DND-41 (cell line): ENCODE measurements around the gene DLG2.

Experiments
- ATAC-seq: fragments of 200-7000 bp; cut with Tn5 transposase; 3 replicates; pipeline ENCODE4 v1.9.1; 2021; ENCODE audit warnings: low read depth; ENCODE audit not compliant: insufficient read depth
- DNase-seq: peaks from one replicate; pipeline ENCODE4 v3.0.0-alpha.2; 2020
- H2AFZ ChIP-seq: 2 replicates; pipeline ENCODE4 v1.6.0; 2012; ENCODE audit warnings: low read depth, low read length
- H3K27ac ChIP-seq: 2 replicates; pipeline ENCODE4 v1.5.1; 2012; ENCODE audit warnings: low read length, inconsistent platforms
- H3K27me3 ChIP-seq: fragments of 200-600 bp; sonication (generic); 2 replicates; pipeline ENCODE4 v1.6.0; 2012; ENCODE audit warnings: low read length, mild to moderate bottlenecking, inconsistent platforms; ENCODE audit not compliant: insufficient read depth, poor library complexity
- H3K36me3 ChIP-seq: 2 replicates; pipeline ENCODE4 v1.5.1; 2012; ENCODE audit warnings: low read length, inconsistent platforms; ENCODE audit not compliant: insufficient read depth
- H3K4me1 ChIP-seq: 2 replicates; pipeline ENCODE4 v1.5.1; 2012; ENCODE audit warnings: mild to moderate bottlenecking, low read length; ENCODE audit not compliant: insufficient read depth
- H3K4me2 ChIP-seq: 2 replicates; pipeline ENCODE4 v1.6.0; 2012; ENCODE audit warnings: mild to moderate bottlenecking, moderate library complexity, low read length, inconsistent platforms; ENCODE audit not compliant: insufficient read depth
- H3K4me3 ChIP-seq, 2 experiments: fragments of 200-600 bp in 1 of 2; shearing (Covaris generic) in 1 of 2; 2 replicates each; pipeline ENCODE4 v1.5.1; 2012 to 2016; ENCODE audit warnings: inconsistent platforms in 2 of 2, low read length in 2 of 2, mild to moderate bottlenecking in 2 of 2, low read depth in 1 of 2, moderate library complexity in 1 of 2
- H3K79me2 ChIP-seq: 2 replicates; pipeline ENCODE4 v1.6.0; 2012; ENCODE audit warnings: low read length, inconsistent platforms; ENCODE audit not compliant: insufficient read depth
- H3K9ac ChIP-seq: 2 replicates; pipeline ENCODE4 v1.6.0; 2012; ENCODE audit warnings: low read depth, mild to moderate bottlenecking, inconsistent platforms, low read length, moderate library complexity
- H3K9me3 ChIP-seq: 2 replicates; pipeline ENCODE4 v1.5.1; 2012; ENCODE audit warnings: low read length, moderate library complexity, mild to moderate bottlenecking, inconsistent platforms; ENCODE audit not compliant: insufficient read depth, severe bottlenecking
- H4K20me1 ChIP-seq: 2 replicates; pipeline ENCODE4 v1.6.0; 2012; ENCODE audit warnings: low read length; ENCODE audit not compliant: insufficient read depth
- EZH2 ChIP-seq: IDR thresholded peaks from 3 replicates; pipeline ENCODE4 v1.6.1; 2012; ENCODE audit warnings: borderline replicate concordance, low read depth, mild to moderate bottlenecking, moderate library complexity, low read length, inconsistent platforms; ENCODE audit not compliant: severe bottlenecking
- TF ChIP-seq, protein P1 (sequence below): IDR thresholded peaks from 2 replicates; pipeline ENCODE4 v1.5.1; 2012; ENCODE audit warnings: borderline replicate concordance, low read length, moderate library complexity, mild to moderate bottlenecking; ENCODE audit not compliant: poor library complexity, severe bottlenecking; ENCODE audit errors: extremely low read depth

Gene DLG2

GRCh38 chr11:84673753-84674152 is 953.4 kb downstream of the DLG2 start:
- Histone ChIP-seq H3K4me3 (no peak overlapping the region), H3K4me1 (no peaks in the 10 kb centered on the region), H2AFZ (no peak overlapping the region), H3K79me2 (no peaks in the 10 kb centered on the region), H3K27ac (no peak overlapping the region), H3K27me3 (no peaks in the 10 kb centered on the region), H3K4me2 (no peak overlapping the region), H4K20me1 (no peaks in the 10 kb centered on the region), H3K9ac (no peak overlapping the region), H3K9me3 (no peaks in the 10 kb centered on the region), H3K36me3 (no peaks in the 10 kb centered on the region)
- ATAC-seq (no peak), DNase-seq (no peak)
- TF ChIP-seq, protein P1, sequence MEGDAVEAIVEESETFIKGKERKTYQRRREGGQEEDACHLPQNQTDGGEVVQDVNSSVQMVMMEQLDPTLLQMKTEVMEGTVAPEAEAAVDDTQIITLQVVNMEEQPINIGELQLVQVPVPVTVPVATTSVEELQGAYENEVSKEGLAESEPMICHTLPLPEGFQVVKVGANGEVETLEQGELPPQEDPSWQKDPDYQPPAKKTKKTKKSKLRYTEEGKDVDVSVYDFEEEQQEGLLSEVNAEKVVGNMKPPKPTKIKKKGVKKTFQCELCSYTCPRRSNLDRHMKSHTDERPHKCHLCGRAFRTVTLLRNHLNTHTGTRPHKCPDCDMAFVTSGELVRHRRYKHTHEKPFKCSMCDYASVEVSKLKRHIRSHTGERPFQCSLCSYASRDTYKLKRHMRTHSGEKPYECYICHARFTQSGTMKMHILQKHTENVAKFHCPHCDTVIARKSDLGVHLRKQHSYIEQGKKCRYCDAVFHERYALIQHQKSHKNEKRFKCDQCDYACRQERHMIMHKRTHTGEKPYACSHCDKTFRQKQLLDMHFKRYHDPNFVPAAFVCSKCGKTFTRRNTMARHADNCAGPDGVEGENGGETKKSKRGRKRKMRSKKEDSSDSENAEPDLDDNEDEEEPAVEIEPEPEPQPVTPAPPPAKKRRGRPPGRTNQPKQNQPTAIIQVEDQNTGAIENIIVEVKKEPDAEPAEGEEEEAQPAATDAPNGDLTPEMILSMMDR: no peak
- no peak for TF ChIP-seq EZH2

- ATAC-seq: no peak
- H2AFZ ChIP-seq: no peak overlapping the region
Measured at GRCh38 chr11:84671325-84671999, 955.7 kb downstream of the DLG2 start.

DNA sequence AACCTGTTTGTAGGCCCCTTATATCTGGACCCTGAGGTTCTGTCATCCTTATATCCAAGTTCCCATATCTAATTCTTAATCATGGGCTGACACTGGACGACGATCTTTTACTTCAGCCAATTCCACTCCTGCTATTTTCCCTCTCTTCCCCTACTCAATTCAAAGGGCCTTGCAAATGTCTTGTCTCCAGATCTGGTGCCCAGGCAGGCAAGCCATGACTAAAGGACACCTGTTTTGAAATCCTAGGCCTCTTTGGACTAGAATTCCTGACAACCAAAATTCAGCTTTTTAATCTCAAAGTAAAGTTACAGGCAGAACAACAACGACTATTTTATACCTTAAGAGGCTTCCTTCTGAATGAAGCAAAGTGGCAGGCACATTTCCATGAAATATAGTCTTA is 963.4 kb downstream of the DLG2 start:
- DNase-seq: no peak
- no peak overlapping the region for H3K4me3 ChIP-seq
- no peaks in the 10 kb centered on the region for H3K9me3 ChIP-seq
- H4K20me1 ChIP-seq: no peaks in the 10 kb centered on the region
- H3K27ac ChIP-seq: no peak overlapping the region
- no peak overlapping the region for H3K4me2 ChIP-seq
- no peak overlapping the region for H2AFZ ChIP-seq
- H3K36me3 ChIP-seq: no peaks in the 10 kb centered on the region
- no peak overlapping the region for H3K9ac ChIP-seq
- no peaks in the 10 kb centered on the region for H3K4me1 ChIP-seq
- H3K27me3 ChIP-seq: no peaks in the 10 kb centered on the region
- TF ChIP-seq EZH2: no peak
- TF ChIP-seq, protein P1: no peak
- no peaks in the 10 kb centered on the region for H3K79me2 ChIP-seq
- no peak for ATAC-seq

More at GRCh38 chr11:84671325-84671999, 955.7 kb downstream of the DLG2 start:
- no peak overlapping the region for H3K4me2 ChIP-seq
- no peak for TF ChIP-seq EZH2
- TF ChIP-seq, protein P1: no peak
- no peaks in the 10 kb centered on the region for H3K27me3 ChIP-seq
- no peak overlapping the region for H3K9ac ChIP-seq
- H3K36me3 ChIP-seq: no peaks in the 10 kb centered on the region
- H3K79me2 ChIP-seq: no peaks in the 10 kb centered on the region
- H3K27ac ChIP-seq: no peak overlapping the region
- no peaks in the 10 kb centered on the region for H4K20me1 ChIP-seq
- DNase-seq: no peak
- H3K9me3 ChIP-seq: no peaks in the 10 kb centered on the region
- no peak overlapping the region for H3K4me3 ChIP-seq
- H3K4me1 ChIP-seq: no peaks in the 10 kb centered on the region
